ENCODE results near the gene LRRC26. TPM values are rescaled to one million over a fixed set of nuclear protein-coding genes. Genes with fewer than 3 reads are reported as not detected.

Gene LRRC26
- total RNA-seq, 1 experiment from 2014 or later: not detected

DNA sequence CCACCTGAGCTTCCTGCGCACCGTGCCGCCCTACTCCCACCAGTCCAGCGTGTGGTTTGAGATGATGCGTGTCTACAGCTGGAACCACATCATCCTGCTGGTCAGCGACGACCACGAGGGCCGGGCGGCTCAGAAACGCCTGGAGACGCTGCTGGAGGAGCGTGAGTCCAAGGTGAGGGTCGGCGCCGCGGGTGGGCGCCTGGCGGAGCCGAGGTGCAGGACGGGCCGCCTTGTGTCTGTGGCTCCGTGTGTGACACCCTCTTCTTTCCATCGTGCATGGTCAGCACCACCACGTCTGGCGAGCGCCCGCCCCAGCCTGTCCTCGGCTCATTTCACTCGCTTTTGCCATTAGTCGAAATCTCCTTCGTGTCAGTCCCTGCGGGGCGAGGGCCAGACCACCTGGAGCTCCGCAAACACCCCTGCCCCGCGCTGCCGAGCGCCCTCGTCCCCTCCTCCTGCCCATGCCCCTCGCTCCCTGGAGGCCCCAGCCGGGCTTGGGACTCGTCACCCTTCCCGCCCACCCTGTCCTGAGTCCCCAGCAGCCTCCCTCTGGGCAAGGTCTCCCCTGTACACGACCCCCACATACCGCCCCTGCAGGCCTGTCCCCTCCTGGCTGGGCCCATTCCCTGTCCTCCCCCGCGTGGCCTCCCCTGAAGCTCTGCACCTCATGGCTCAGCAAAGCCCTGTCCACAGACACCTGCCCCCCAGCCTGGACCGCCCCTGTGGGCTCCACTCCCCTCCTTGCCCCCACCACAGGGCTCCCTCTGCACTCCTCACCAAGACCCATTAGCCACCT lies 23.9 kb downstream of the LRRC26 start:
- ChIA-PET CTCF (no interaction called here), POLR2A (ENCODE audit: low non-redundant PET) (no interaction called here)
- peaks cover 37% of the 10 kb centered on the region for H3K27me3 ChIP-seq (replicated peaks; ENCODE audit: insufficient read depth, low read depth, low read length, poor library complexity)
- no peak for DNase-seq (ENCODE audit: low spot score)
- no peak overlapping the region for H3K27ac ChIP-seq (ENCODE audit: low read depth, low read length, poor library complexity, severe bottlenecking)
- H3K4me1 ChIP-seq (ENCODE audit: insufficient read depth, low read length, poor library complexity, severe bottlenecking): peaks cover 5% of the 10 kb centered on the region
- TF ChIP-seq, protein P1, sequence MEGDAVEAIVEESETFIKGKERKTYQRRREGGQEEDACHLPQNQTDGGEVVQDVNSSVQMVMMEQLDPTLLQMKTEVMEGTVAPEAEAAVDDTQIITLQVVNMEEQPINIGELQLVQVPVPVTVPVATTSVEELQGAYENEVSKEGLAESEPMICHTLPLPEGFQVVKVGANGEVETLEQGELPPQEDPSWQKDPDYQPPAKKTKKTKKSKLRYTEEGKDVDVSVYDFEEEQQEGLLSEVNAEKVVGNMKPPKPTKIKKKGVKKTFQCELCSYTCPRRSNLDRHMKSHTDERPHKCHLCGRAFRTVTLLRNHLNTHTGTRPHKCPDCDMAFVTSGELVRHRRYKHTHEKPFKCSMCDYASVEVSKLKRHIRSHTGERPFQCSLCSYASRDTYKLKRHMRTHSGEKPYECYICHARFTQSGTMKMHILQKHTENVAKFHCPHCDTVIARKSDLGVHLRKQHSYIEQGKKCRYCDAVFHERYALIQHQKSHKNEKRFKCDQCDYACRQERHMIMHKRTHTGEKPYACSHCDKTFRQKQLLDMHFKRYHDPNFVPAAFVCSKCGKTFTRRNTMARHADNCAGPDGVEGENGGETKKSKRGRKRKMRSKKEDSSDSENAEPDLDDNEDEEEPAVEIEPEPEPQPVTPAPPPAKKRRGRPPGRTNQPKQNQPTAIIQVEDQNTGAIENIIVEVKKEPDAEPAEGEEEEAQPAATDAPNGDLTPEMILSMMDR (conservative IDR thresholded peaks at IDR 0.05; ENCODE audit: low read depth, low read length): no peak
- no peak for TF ChIP-seq EZH2 (IDR thresholded peaks at IDR 0.05; ENCODE audit: borderline replicate concordance, low read depth, low read length, poor library complexity, severe bottlenecking)
- intact Hi-C loops (cut with micrococcal nuclease; ENCODE audit: unreplicated experiment): no loop called here
- H3K36me3 ChIP-seq (ENCODE audit: insufficient read depth, low read length, poor library complexity, severe bottlenecking): no peaks in the 10 kb centered on the region
- BruUV-seq (replicated peaks): no TSS peak
- no peaks in the 10 kb centered on the region for H3K9me3 ChIP-seq (ENCODE audit: low read depth, low read length, poor library complexity, severe bottlenecking)
- no peak overlapping the region for H3K4me3 ChIP-seq (ENCODE audit: low read depth, low read length, poor library complexity, severe bottlenecking)

DNA sequence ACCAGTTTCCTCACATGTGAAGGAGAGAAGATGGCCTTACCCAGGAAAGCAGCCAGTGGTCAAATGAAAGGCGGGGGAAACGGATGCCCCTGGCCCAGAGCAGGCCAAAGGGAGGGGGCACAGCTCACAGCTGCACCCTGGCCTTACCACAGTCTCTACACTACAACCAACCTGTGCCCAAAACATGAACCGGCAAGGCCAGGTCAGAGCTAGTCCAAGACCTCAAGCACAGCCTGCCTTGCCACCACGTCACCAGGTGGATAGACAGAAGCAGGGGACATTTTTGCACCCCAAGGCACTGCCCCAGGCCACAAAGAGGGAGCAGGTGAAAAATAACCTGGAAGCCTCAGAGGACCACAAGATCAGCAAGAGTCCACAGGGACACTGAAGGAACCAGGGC lies 26.4 kb downstream of the LRRC26 start:
- Histone ChIP-seq H3K36me3 (ENCODE audit: insufficient read depth, low read length, poor library complexity, severe bottlenecking) (no peaks in the 10 kb centered on the region), H3K4me1 (ENCODE audit: insufficient read depth, low read length, poor library complexity, severe bottlenecking) (no peaks in the 10 kb centered on the region), H3K27ac (ENCODE audit: low read depth, low read length, poor library complexity, severe bottlenecking) (no peak overlapping the region), H3K4me3 (ENCODE audit: low read depth, low read length, poor library complexity, severe bottlenecking) (no peak overlapping the region), H3K9me3 (ENCODE audit: low read depth, low read length, poor library complexity, severe bottlenecking) (no peaks in the 10 kb centered on the region), H3K27me3 (replicated peaks; ENCODE audit: insufficient read depth, low read depth, low read length, poor library complexity) (peaks cover 62% of the 10 kb centered on the region)
- CTCF ChIA-PET: interaction anchor here (0.6 kb wide), 1 partner anchor 39 kb away, joined by 4 read pairs; no protein-coding TSS in a partner anchor
- POLR2A ChIA-PET (ENCODE audit: low non-redundant PET): no interaction called here
- DNase-seq (ENCODE audit: low spot score): no peak
- intact Hi-C loops (cut with micrococcal nuclease; ENCODE audit: unreplicated experiment): no loop called here
- no peak for TF ChIP-seq EZH2 (IDR thresholded peaks at IDR 0.05; ENCODE audit: borderline replicate concordance, low read depth, low read length, poor library complexity, severe bottlenecking)
- TF ChIP-seq, protein P1 (conservative IDR thresholded peaks at IDR 0.05; ENCODE audit: low read depth, low read length): no peak
- BruUV-seq (replicated peaks): no TSS peak

DNA sequence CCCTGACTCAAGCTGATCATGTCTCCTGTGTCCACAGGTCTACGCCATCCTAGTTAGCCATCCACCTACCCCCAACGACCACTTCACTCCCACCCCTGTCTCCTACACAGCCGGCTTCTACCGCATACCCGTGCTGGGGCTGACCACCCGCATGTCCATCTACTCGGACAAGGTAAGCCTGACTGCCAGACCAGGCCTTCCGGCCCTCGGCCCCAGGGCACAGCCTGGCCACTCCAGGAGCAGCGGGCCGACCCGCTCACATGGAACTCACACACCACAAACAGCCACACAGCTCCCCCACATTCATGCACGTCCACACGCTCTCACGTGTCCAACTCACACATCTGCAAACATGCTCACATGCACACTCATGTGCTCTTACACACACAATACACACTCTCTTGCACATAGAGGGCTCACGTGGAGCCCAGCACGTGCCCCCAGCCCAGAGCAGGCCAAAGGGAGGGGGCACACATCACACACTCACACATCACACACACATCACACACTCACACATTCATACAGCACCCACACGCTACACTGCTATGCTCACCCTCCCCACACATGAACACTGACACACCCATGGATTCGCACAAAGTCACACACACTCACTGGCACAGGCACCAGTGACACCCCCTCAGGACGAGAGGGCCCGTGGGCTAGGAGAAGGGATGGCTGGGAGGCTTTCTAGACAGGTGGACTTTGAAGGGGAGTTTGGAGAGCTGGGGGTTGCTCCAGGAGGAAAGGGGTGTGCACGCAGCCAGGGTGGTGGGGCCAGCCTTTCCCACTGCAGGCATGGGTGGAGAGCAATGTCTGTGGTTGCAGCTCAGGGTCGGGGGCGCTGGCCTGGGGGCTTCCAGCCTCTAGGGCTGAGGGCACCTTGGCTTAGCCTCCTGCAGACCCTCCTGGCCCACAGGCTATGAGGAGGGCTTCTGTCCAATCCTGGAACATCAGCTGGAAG lies 27.6 kb downstream of the LRRC26 start:
- Histone ChIP-seq H3K27me3 (replicated peaks; ENCODE audit: insufficient read depth, low read depth, low read length, poor library complexity) (peaks cover 74% of the 10 kb centered on the region), H3K4me1 (ENCODE audit: insufficient read depth, low read length, poor library complexity, severe bottlenecking) (no peaks in the 10 kb centered on the region), H3K36me3 (ENCODE audit: insufficient read depth, low read length, poor library complexity, severe bottlenecking) (no peaks in the 10 kb centered on the region), H3K27ac (ENCODE audit: low read depth, low read length, poor library complexity, severe bottlenecking) (no peak overlapping the region), H3K4me3 (ENCODE audit: low read depth, low read length, poor library complexity, severe bottlenecking) (no peak overlapping the region), H3K9me3 (ENCODE audit: low read depth, low read length, poor library complexity, severe bottlenecking) (no peaks in the 10 kb centered on the region)
- CTCF ChIA-PET: no interaction called here
- BruUV-seq (replicated peaks): no TSS peak
- POLR2A ChIA-PET (ENCODE audit: low non-redundant PET): no interaction called here
- intact Hi-C loops (cut with micrococcal nuclease; ENCODE audit: unreplicated experiment): no loop called here
- no peak for DNase-seq (ENCODE audit: low spot score)
- TF ChIP-seq, protein P1 (conservative IDR thresholded peaks at IDR 0.05; ENCODE audit: low read depth, low read length): no peak
- TF ChIP-seq EZH2 (IDR thresholded peaks at IDR 0.05; ENCODE audit: borderline replicate concordance, low read depth, low read length, poor library complexity, severe bottlenecking): no peak

All from A673 (cell line).